ENCODE data around the gene TMEM176B. TPM values are rescaled to one million over a fixed set of nuclear protein-coding genes. Genes with fewer than 3 reads are reported as not detected.
A peak's percentile ranks its signal among the peaks of the same experiment; 100 is the strongest.

The TMEM176B gene
- total RNA-seq, result 100 to 1,000 TPM; 173 to 355 TPM
- long read RNA-seq, transcript TMEM176B-204 (7 exons, 1,430 nt), result minor isoform, 18 of 422 reads
- long read RNA-seq, transcript TMEM176B-201 (7 exons, 1,129 nt), result major isoform, 326 of 422 reads
- long read RNA-seq, transcript TMEM176B-202 (6 exons, 1,206 nt), result minor isoform, 11 of 422 reads
- long read RNA-seq, partial matches to known transcripts, result 18 of 422 reads
- long read RNA-seq, other reads (novel, unspliced or antisense), result 46 of 422 reads

DNA sequence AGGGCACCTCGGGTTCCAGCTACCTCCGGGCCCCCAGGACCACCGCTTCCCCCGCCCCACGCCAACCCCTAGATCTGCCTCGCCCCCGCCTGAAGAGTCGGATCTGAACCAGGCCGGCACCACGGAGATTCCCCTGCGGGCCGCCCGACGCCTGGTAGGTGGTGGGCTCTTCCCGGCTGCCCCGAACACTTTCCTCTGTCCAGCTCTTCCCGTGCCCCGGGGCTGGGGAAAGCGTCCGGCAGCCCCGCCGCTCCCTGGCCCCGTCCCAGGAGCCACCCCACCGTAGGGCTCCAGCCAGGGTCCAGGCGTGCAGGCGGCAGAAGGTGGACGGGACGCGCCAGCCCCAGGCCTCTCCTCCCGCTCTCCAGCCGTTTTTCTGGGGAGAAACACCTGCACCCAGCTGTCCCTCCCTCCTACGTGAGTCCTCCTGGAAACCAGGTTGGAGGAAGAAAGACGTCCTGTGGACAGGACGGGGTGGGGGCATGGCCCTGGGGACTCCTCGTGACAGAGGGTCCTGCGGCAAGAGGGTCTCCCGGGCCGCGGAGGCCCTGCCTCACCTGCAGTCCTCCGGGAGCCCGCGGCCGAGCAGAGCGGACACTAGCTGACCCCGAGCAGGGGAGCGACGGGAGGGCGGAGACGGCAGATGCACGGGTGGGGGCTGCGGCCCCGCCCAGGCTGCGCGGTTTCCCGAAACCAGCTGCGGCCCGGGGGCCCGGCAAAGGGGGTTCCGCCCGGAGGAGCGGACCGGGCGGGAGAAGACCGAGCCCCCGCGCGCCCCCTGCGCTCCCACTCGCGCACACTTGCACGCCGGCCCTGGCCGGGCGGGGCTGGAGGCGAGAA is at the start of gene TMEM176B:
TMEM176B (minus strand) TSS at position 624 of the 840 bp plus-strand sequence. CDS start 3,795 bp downstream, outside the sequence.
- intact Hi-C loops (cut with DNase I, micrococcal nuclease), result no loop called here
- peak; percentile 73 to 79 for DNase-seq
- ATAC-seq, result peak; percentile 68

DNA sequence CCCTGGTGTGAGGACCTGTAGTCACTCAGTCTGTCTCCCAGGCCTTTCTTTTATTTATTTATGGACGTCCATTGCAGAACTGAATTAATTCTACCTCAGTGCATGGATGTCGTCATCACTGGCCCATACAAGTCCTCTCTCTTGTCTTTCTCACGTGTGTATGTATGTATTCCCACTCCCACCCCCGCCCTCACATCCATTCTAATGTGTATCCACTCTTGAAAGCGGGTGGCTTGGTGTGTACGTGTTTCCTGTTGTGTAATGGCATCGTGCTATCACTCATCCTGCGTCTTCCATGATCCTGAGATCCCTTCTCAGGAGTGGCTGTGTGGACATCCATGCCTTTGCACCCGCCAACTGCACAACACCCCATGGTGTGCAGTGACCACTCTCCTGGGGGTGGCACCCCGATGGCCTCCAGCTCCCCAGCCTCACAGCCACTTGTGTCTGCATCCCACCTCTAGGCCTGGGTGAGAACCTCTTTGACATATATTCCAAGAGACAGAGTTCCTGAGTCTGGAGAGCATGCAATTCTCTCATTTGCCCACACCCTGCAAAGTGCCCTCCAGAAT is 49.1 kb upstream of the TMEM176B start:
- ATAC-seq (no peak), DNase-seq (peak in 1 of 2 donors; percentile 8)
- intact Hi-C loops (cut with DNase I, micrococcal nuclease), result no loop called here

DNA sequence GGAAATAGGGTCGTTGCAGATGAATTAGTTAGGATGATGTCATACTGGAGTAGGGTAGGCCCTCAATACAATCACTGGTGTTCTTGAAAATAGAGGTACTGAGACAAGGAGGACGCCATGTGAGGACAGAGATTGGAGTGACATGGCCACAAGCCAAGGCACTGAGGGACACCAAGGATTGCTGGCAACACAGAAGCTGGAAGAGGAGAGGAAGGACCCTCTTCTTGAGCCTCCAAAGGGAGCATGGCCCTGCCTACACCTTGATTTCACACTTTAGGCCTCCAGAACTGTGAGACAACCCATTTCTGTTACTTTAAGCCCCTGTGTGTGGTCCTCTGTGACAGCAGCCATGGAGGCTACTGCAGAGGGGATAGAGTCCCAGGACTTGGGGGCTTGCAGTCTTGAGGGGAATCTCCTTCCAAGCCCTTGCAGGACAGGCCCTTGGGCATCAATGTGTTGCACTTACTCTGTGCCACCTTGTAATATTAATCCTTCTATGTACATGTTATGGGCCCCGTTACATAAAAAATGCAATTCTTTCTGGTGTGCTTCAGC is 48.5 kb upstream of the TMEM176B start:
- peak in 1 of 2 donors; percentile 5 for DNase-seq
- intact Hi-C loops (cut with DNase I, micrococcal nuclease), result no loop called here
- ATAC-seq, result no peak

DNA sequence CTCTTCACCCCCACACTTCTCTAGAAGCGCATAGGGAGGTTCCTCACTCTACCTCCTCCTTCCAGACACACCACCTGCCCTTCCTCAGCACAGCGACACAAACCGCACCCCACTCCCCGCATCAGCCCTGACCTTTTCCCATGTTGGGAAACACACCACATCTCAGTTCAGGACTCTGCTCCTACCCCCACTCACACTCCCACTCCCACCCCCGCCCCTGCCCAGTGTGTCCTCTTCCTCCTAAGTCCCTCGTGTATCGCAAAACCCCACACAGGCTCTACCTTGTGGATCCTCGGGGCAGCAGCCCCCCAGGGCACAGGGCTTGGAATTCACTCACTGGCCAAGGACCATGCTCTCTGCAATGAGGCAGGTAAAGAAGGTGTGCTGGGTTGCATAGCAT is 47.9 kb upstream of the TMEM176B start:
- DNase-seq (peak in 1 of 2 donors; percentile 19), ATAC-seq (no peak)
- intact Hi-C loops (cut with DNase I, micrococcal nuclease), result no loop called here

DNA sequence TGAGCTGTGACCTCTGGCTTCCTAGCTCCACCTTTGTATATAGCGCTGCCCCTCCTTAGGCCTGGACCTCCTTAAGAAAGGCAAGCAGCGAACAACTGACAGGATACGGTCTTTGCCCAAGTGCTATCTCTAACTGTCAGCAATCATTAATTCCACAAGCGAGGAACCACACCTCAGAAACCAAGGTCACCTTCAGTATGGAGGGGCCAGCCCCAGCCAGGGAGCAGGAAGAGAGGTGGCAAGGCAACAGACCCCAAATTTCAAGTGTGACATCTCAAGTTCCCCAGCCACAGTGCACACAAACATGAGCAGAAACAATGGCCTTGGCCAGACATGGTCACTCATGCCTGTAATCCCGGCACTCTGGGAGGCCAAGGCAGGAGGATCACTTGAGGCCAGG is 47.4 kb upstream of the TMEM176B start:
- intact Hi-C loops (cut with DNase I, micrococcal nuclease), result no loop called here
- ATAC-seq, result no peak
- DNase-seq, result peak in 1 of 2 donors; percentile 15

DNA sequence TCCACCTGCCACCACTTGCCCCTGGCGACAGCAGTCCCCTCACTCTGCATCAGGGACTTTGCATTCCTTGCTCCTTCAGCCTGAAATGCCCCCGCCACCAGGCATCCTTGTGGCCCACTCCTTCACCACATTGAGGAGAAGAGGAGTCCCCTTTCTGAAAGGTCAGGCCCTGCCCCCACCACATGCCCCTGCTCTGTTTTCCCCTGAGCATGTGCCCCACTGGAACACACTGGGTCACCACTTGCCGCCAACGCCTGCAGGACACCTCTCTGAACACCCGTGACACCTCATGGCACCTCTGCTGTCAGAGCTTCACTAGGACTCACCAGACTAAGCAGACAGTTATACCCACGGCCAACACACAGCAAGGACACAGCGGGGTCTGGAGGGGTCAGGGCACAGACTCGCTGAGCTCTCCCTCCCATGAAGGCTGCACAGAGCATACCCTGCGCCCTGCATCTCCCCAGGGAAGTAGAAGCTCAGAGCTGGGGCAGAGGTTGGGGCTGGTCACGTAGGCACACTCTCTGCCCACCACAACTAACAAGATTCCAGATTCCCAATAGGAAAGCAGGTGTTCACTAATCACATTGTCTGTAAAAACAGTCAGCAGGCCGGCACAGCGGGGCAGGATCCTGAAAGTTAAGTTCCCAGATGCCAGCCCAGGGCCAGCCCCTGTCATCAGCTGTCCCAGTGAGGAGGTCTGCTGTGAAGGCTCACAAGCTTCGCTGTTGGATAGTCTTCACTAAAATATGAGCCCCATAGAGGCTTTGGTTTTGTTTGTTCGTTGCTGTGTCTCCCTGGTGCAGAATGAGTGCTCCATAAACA is 46.3 kb upstream of the TMEM176B start:
- ATAC-seq, result no peak
- intact Hi-C loops (cut with DNase I, micrococcal nuclease), result no loop called here

DNA sequence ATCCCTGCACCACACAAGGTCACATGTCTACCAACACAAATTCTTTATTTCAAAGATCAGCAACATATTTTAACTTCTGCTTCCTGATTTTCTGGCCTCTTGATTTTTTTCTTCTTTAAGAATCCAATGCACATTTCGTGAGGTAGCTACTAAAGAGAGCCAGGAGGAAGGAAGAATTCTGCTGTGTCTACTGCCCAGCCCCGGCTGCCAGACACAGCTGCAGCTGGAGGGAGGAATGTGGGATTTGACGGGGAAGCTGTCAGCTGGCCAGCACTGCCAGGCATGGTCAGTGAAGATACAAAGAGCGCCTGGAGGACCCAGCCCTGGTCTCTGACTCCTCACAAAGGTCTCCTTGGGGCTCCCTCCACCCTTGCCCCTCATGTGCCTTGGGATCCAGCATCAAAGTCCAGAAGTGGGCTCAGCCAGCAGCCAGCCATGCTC is 45.3 kb upstream of the TMEM176B start:
- DNase-seq, result peak; percentile 25 to 26
- peak; percentile 32 for ATAC-seq
- intact Hi-C loops (cut with DNase I, micrococcal nuclease), result no loop called here

More for the DNA sequence above, 46.3 kb upstream of the TMEM176B start:
- peak in 1 of 2 donors; percentile 21 for DNase-seq

DNA sequence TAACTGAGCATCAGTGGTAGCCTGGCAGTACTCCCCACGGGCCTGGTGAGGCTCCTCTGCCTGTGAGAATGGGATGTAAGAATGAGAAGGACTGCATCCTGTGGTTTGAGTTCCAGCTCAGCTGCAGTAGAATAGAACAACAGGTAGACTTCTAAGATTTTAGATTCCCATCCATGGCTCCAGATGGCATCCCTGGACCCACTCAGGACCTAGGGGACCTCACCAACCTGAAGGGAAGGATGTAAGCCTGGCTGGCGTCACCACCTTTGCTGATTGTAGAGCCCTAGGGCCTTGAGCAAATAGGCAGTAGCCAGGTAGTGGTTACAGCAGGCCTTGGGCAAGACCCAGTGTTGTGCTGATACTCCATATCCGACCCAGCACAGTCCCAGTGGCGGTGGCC is 42.6 kb upstream of the TMEM176B start:
- DNase-seq (no peak), ATAC-seq (no peak)
- intact Hi-C loops (cut with DNase I, micrococcal nuclease), result no loop called here

DNA sequence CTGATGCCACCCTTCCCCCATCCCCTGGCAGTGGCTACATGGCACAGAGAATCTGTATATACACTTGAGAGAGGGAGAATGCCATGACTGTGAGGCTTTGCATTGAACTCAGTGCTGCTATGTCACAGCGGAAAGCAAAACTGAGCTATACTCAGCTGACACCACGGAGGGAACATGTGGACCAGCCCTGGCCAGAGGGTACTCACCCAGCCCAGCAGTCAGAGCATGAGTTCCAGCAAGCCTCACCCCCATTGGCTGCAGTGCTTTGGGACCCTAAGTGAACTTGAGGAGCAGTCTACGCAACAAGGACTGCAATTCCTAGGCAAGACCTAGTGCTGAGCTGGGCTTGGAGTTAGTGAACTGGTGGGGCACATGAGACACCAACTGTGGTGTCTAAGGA is 41.9 kb upstream of the TMEM176B start:
- no peak for DNase-seq
- ATAC-seq, result no peak
- intact Hi-C loops (cut with DNase I, micrococcal nuclease), result no loop called here

DNA sequence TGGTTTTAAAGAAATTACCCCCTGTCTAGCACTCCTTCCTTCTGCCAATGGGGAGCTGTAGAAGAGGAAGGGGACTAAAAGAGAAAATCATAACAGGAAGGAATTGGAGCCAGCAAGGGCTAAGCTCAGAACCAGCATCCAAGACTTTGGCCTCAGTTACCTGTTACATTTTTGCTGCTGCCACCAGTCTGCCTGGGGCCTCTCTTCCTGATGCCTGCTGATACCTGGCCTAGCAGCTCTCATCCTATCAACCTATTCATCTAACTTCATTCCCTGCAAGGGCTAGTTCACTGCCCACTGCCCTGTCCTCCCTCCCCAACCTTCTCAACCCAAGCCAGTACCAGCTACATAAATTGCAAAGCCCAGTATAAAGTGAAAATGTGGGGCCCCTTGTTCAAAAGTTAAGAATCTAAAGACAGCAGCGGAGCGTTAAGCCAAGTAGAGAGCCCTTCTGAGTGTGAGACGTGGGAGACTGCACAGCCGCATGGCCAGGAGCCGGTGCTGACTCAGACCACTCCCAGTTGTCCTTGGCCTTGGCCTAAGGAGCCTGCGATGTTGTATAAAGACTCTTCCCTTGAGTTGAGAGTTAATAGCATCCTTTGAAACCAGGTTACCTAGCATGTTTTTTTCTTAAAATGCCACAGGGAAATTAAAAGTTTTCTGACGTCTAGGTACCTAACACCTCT is 38.9 kb upstream of the TMEM176B start:
- ATAC-seq (no peak), DNase-seq (no peak)
- intact Hi-C loops (cut with DNase I, micrococcal nuclease), result no loop called here

DNA sequence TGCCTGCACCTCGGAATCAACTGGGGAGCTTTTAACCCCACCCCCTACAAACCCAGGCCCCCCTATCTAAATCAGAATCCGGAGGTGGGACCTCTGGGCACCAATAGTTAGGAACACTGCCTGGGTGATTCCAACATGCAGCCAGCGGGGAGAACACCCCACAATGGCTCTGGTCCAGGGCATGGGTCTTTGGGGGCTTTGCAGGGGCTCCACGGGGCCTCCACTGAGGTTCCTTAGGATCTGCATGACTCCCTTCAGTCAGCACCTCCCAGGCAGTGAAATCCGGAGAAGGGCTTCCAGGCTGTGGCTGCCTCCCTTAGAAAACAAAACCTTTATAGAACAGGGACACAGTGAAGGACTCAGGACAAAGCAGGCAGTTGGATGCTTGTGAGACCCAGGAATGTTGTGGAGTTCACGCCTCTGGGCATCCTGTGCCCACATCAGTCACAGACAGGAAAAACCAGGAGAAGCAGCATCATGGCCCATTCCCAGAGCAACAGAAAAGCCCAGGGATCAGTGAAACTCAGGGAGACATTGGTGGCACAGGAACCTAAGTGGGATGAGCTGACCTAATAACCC is 35.6 kb upstream of the TMEM176B start:
- no peak for ATAC-seq
- no peak for DNase-seq
- intact Hi-C loops (cut with DNase I, micrococcal nuclease), result no loop called here

DNA sequence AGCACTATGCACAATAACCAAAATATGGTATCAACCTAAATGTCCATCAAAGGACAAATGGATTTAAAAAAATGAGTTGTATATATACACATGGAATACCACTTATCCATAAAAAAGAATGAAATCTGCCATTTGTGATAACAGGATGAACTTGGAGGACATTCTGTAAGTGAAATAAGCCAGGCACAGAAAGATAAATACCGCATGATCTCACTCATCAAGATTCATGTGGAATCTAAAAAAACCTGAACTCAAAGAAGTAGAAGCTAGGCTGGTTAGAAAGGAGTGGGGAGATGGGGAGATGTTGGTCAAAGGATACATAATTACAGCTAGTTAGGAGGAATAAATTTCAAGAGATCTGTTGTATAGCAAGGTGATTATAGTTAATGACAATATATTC is 34.9 kb upstream of the TMEM176B start:
- no peak for DNase-seq
- no peak for ATAC-seq

DNA sequence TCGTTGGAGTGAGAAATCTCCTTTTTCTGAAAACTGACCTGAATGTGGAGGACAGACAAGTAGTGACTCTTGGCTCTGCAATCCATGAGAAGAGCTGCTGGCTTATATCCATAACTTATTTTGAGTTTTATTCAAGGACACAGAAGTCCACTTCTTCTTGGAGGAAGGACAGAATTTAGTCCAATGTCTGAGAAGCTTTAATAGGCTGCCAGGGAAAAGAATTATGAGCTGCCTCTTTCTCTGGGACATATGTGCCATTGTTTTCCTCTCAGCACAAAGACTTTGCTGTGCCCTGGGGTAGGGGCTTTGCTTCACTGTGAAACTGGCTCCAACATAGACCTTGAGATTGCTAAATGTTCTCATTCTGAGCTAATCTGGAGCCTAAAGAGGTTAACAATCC is 31.7 kb upstream of the TMEM176B start:
- DNase-seq, result no peak
- ATAC-seq, result no peak
- intact Hi-C loops (cut with DNase I, micrococcal nuclease), result no loop called here

More for the DNA sequence above, 34.9 kb upstream of the TMEM176B start:
- intact Hi-C loops (cut with DNase I, micrococcal nuclease), result no loop called here

DNA sequence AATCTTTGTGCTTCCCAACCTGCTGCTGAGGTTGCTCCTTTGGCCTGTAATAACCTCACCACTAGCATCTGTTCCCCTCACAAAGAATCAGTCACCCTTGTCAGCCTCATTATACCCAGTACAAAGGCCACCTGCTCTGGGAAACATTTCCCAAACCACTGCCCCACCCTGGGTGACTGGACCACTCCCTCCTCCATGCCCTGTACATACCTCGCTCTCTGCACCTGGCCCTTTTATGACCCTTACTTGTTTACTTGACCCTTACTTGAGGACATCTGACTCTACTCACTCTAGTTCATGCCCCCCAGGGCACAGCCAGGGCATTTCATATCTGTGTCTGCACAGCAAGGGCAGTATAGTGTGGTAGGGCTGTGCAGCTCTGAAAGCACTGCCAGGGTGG is 30.8 kb upstream of the TMEM176B start:
- intact Hi-C loops (cut with DNase I, micrococcal nuclease), result no loop called here
- ATAC-seq, result peak; percentile 91
- DNase-seq, result peak; percentile 62 to 90

DNA sequence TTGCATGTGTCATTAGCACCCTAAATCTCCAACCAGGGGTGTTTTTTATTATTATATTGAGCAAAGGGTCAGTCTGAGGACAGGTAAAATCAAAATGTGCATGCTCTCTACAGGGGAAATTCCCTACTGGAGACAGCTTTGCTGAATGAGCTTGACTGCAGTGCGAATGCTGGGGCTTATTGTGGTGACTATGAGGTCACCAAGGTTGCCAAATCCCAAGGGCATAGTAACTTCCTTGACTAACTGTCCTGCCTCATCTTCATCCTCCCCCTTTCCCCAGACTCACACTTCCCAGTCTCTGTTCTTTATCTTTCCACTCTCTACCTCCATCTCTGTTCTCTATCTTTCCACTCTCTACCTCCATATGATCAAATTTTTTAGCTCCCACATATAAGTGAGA is 29.3 kb upstream of the TMEM176B start:
- ATAC-seq, result no peak
- DNase-seq, result no peak
- intact Hi-C loops (cut with DNase I, micrococcal nuclease), result no loop called here

DNA sequence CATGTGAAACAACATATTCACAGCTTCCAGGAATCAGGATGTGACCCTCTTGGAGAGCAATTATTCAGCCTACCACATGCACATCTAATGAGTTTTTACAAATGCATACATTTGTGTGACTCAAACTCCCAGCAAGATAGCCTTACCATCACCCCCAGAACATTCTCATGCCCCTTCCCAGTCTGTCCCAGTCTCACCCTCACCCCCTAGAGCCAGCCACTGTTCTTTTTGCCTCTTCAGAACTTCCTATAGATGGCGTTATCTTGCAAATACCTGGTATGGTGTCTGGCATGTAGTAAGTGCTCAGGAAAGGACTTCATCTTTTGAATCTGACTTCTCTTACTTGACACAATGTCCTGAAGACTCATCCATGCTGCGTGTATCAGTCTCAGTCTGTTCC is 28.2 kb upstream of the TMEM176B start:
- no peak for ATAC-seq
- DNase-seq, result no peak
- intact Hi-C loops (cut with DNase I, micrococcal nuclease), result no loop called here

DNA sequence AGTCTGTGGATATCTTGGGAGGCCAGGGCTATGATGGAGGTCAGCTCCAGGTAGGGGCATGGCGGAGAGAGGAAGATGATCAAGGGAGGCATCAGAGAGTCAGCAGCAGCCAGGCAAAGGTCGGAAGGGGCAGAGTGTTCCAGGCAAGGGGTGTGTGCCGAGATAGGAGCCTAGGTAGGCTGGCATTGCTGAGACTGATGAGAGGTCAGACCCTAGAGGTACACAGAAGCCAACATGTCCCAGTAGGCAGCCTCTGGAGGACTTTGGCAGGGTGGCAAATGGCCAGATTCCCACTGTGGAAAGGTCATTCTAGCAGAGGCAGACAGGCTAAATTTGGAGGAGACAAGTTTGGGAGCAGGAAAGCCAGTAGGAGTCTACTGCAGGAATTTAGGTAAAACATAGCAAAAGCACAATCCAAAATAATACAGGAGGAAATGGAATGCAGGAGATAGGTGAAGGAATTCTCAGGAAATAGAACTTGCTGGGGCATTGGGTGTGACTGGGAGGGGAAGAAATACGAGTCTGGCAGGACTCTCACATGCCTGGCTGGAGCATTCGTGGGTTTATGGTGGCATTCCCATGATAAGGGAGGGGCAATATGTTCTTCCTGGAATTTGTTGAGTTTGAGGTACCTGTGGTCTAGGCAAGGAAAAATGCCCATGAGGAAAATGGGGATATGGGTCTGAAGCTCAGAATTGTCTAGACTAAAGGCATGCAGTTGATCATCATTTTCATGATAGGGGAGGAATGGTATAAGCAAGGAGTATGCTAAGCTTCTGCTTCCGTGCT is 26.1 kb upstream of the TMEM176B start:
- ATAC-seq (peak; percentile 79), DNase-seq (peak; percentile 52 to 76)
- intact Hi-C loops (cut with DNase I, micrococcal nuclease), result no loop called here

Data from left colon (tissue), 2 donors.